ENCODE data around the gene SLC8A3.

SLC8A3 gene

GRCh38 chr14:70057519-70058136 lies 131.1 kb downstream of the SLC8A3 start:
- DNase-seq = no peak

- no peak for DNase-seq
These were observed 135.8 kb downstream of the SLC8A3 start for GRCh38 chr14:70052990-70053389.

GRCh38 chr14:70050136-70050535 lies 138.6 kb downstream of the SLC8A3 start:
- no peak for DNase-seq

- DNase-seq = no peak
These were observed 139.1 kb downstream of the SLC8A3 start for GRCh38 chr14:70049605-70050004.

GRCh38 chr14:70048313-70048654 lies 140.5 kb downstream of the SLC8A3 start:
- DNase-seq = no peak

- no peak for DNase-seq
These were observed 141.0 kb downstream of the SLC8A3 start for GRCh38 chr14:70047598-70048312.

GRCh38 chr14:70045844-70046535 lies 142.8 kb downstream of the SLC8A3 start:
- DNase-seq = no peak

GRCh38 chr14:70045310-70045709 lies 143.4 kb downstream of the SLC8A3 start:
- no peak for DNase-seq

- no peak for DNase-seq
These were observed 145.8 kb downstream of the SLC8A3 start for GRCh38 chr14:70043001-70043400.

GRCh38 chr14:70036665-70037064 lies 152.1 kb downstream of the SLC8A3 start:
- DNase-seq = no peak

- no peak for DNase-seq
These were observed 154.5 kb downstream of the SLC8A3 start for GRCh38 chr14:70034257-70034656.

GRCh38 chr14:70033561-70033960 lies 155.2 kb downstream of the SLC8A3 start:
- DNase-seq = no peak

GRCh38 chr14:70033116-70033515 lies 155.6 kb downstream of the SLC8A3 start:
- no peak for DNase-seq

- no peak for DNase-seq
These were observed 156.3 kb downstream of the SLC8A3 start for GRCh38 chr14:70032447-70032846.

- DNase-seq = no peak
These were observed 156.7 kb downstream of the SLC8A3 start for GRCh38 chr14:70032016-70032415.

GRCh38 chr14:70029296-70030132 lies 159.2 kb downstream of the SLC8A3 start:
- DNase-seq = no peak

GRCh38 chr14:70027785-70028428 lies 160.8 kb downstream of the SLC8A3 start:
- peak; percentile 82 for DNase-seq

- no peak for DNase-seq
These were observed 164.9 kb downstream of the SLC8A3 start for GRCh38 chr14:70023871-70024270.

- DNase-seq = no peak
These were observed 165.8 kb downstream of the SLC8A3 start for GRCh38 chr14:70022771-70023445.

GRCh38 chr14:70021548-70022220 lies 167.1 kb downstream of the SLC8A3 start:
- no peak for DNase-seq

GRCh38 chr14:70020352-70021170 lies 168.2 kb downstream of the SLC8A3 start:
- no peak for DNase-seq
